Fibroblast of lung (primary cell): ENCODE data around the gene ZNF77. TPM values are rescaled to one million over a fixed set of nuclear protein-coding genes. Genes with fewer than 3 reads are reported as not detected.
"Not testable (repeated sequence)": the region's sequence is repeated elsewhere in the genome, so short reads cannot be mapped to it uniquely, and the experiment has no call there.

Experiments used
- DNase-seq, 2 donors: peaks; one replicate each; pipeline versions ENCODE4 v3.0.0 to v3.0.0-alpha.2; 2010; ENCODE audit warnings: low read depth in 2 of 2
- H2AFZ ChIP-seq: 2 replicates; pipeline ENCODE4 v1.5.1; 2012; ENCODE audit warnings: low read length, control low read depth, inconsistent platforms
- H3K27ac ChIP-seq: 2 replicates; pipeline ENCODE4 v1.5.1; 2011; ENCODE audit warnings: low read length, control low read depth; ENCODE audit not compliant: insufficient read depth
- H3K27me3 ChIP-seq: 2 replicates; pipeline ENCODE4 v1.5.1; 2011; ENCODE audit warnings: mild to moderate bottlenecking, low read length; ENCODE audit not compliant: control insufficient read depth, insufficient read depth
- H3K36me3 ChIP-seq: 2 replicates; pipeline ENCODE4 v1.5.1; 2011; ENCODE audit warnings: low read length; ENCODE audit not compliant: control insufficient read depth, insufficient read depth
- H3K4me1 ChIP-seq: 2 replicates; pipeline ENCODE4 v1.5.1; 2011; ENCODE audit warnings: low read length; ENCODE audit not compliant: control insufficient read depth, insufficient read depth; ENCODE audit errors: extremely low read depth
- H3K4me2 ChIP-seq: 2 replicates; pipeline ENCODE4 v1.5.1; 2011; ENCODE audit warnings: low read length, control low read depth; ENCODE audit not compliant: insufficient read depth; ENCODE audit errors: extremely low read depth
- H3K4me3 ChIP-seq, 4 experiments: fragments of 200-600 bp in 1 of 4; sonication (generic) in 1 of 4; replicated peaks in 1 of 4; 2 replicates each; pipeline ENCODE4 v1.5.1; 2011 to 2016; ENCODE audit warnings: low read length in 4 of 4, low read depth in 3 of 4, mild to moderate bottlenecking in 3 of 4, control low read depth in 2 of 4, inconsistent platforms in 1 of 4, mixed read lengths in 1 of 4; ENCODE audit not compliant: insufficient read depth in 1 of 4; ENCODE audit errors: control extremely low read depth in 1 of 4
- H3K79me2 ChIP-seq: 2 replicates; pipeline ENCODE4 v1.5.1; 2012; ENCODE audit warnings: mild to moderate bottlenecking, low read length, inconsistent platforms; ENCODE audit not compliant: control insufficient read depth, insufficient read depth
- H3K9ac ChIP-seq: 2 replicates; pipeline ENCODE4 v1.5.1; 2011; ENCODE audit warnings: mild to moderate bottlenecking, low read length, control low read depth; ENCODE audit not compliant: insufficient read depth
- H3K9me3 ChIP-seq: 2 replicates; pipeline ENCODE4 v1.5.1; 2012; ENCODE audit warnings: low read depth, low read length; ENCODE audit not compliant: control insufficient read depth, insufficient read depth
- H4K20me1 ChIP-seq: 2 replicates; pipeline ENCODE4 v1.5.1; 2011; ENCODE audit warnings: low read length; ENCODE audit not compliant: control insufficient read depth, insufficient read depth; ENCODE audit errors: extremely low read depth
- EZH2 ChIP-seq: IDR thresholded peaks from 2 replicates; pipeline ENCODE4 v1.5.1; 2012; ENCODE audit warnings: low read length, control low read depth, mild to moderate bottlenecking; ENCODE audit errors: missing control alignments
- polyA plus RNA-seq, 2 donors: library from polyadenylated mRNA; depleted of rRNA in 1 of 2; stranded (reverse) in 1 of 2; unstranded in 1 of 2; fragments of >200 nt; gene quantifications; 2 replicates each; pipeline ENCODE4 v1.2.1, GENCODE V29; 2011 to 2012; ENCODE audit warnings: missing spikeins in 1 of 2
- total RNA-seq: library from RNA; depleted of rRNA; stranded (reverse); fragments of >200 nt; gene quantifications from 2 replicates; pipeline ENCODE4 v1.2.1, GENCODE V29; 2014
- TF ChIP-seq, protein P1 (sequence below), 2 donors: IDR thresholded peaks in 1 of 2; conservative IDR thresholded peaks in 1 of 2; 1 replicate in 1 of 2; 2 replicates in 1 of 2; pipeline ENCODE4 v1.5.1; 2011 to 2012; ENCODE audit warnings: low read length in 2 of 2, control low read depth in 1 of 2, inconsistent platforms in 1 of 2, low read depth in 1 of 2, mild to moderate bottlenecking in 1 of 2

Gene ZNF77
- total and polyA plus RNA-seq, 2 donors (not counting 1 experiment from before 2014, with no cell fraction given) = 4.0 to 5.0 TPM

DNA sequence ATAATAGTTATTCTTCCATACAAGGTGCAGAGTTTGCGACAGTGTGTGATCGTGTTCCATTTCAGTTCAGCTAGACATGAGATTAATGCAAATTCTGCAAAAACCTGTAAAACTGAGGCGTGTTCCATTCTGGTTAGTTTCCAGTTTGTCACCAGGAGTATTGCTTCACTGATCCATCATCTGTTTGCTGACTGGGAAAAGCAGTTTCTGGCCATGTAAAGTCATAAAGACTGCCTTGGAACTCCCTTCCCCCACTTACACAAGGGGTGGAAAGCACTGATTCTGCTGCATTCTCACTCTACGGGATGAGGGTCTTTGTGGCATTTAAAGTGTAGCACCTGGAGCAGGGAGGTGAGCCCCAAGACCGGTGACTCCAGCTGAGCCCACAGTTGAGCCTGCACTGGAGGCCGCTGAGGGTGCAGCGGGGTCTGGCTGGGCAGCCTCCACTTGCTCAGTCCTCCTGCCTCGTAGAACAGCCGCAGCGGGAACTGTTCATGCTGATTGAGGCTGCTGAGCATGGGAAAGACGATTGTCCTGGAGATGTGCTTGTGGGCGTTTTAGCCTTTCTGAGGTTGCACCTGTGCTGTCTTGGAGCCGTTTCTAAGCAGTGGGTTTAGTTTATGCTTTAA, 42.1 kb downstream of the ZNF77 start:
- Histone ChIP-seq H3K79me2 (no peaks in the 10 kb centered on the region), H2AFZ (no peak overlapping the region), H3K36me3 (no peaks in the 10 kb centered on the region), H3K27me3 (no peaks in the 10 kb centered on the region), H4K20me1 (no peaks in the 10 kb centered on the region), H3K4me1 (no peaks in the 10 kb centered on the region), H3K9me3 (no peaks in the 10 kb centered on the region), H3K27ac (no peak overlapping the region), H3K9ac (no peak overlapping the region), H3K4me3 (no peak overlapping the region), H3K4me2 (no peak overlapping the region)
- TF ChIP-seq, protein P1, sequence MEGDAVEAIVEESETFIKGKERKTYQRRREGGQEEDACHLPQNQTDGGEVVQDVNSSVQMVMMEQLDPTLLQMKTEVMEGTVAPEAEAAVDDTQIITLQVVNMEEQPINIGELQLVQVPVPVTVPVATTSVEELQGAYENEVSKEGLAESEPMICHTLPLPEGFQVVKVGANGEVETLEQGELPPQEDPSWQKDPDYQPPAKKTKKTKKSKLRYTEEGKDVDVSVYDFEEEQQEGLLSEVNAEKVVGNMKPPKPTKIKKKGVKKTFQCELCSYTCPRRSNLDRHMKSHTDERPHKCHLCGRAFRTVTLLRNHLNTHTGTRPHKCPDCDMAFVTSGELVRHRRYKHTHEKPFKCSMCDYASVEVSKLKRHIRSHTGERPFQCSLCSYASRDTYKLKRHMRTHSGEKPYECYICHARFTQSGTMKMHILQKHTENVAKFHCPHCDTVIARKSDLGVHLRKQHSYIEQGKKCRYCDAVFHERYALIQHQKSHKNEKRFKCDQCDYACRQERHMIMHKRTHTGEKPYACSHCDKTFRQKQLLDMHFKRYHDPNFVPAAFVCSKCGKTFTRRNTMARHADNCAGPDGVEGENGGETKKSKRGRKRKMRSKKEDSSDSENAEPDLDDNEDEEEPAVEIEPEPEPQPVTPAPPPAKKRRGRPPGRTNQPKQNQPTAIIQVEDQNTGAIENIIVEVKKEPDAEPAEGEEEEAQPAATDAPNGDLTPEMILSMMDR (conservative IDR thresholded peaks at IDR 0.05 in 1 of 2, IDR thresholded peaks at IDR 0.05 in 1 of 2; ENCODE audit: low read depth in 1 of 2, low read length in 2 of 2) = no peak
- TF ChIP-seq EZH2 = no peak
- DNase-seq = no peak

- H3K27me3 ChIP-seq = no peaks in the 10 kb centered on the region
- TF ChIP-seq, protein P1 (conservative IDR thresholded peaks at IDR 0.05 in 1 of 2, IDR thresholded peaks at IDR 0.05 in 1 of 2; ENCODE audit: low read depth in 1 of 2, low read length in 2 of 2) = no peak
- no peak for TF ChIP-seq EZH2
- peak within 1 kb of the TSS; percentile 88 for H3K4me2 ChIP-seq
Observed at GRCh38 chr19:2900296-2901252, 44.2 kb downstream of the ZNF77 start, which contains the start of gene ZNF57. Gene ZNF57, plus strand, starts transcription at chr19:2900928. Its CDS starts 118 bp downstream, at chr19:2901046.

GRCh38 chr19:2896694-2897093, 48.1 kb downstream of the ZNF77 start:
- no peaks in the 10 kb centered on the region for H3K79me2 ChIP-seq
- H3K36me3 ChIP-seq = no peaks in the 10 kb centered on the region
- no peak overlapping the region for H3K4me2 ChIP-seq
- H3K27me3 ChIP-seq = no peaks in the 10 kb centered on the region
- H3K4me3 ChIP-seq = no peak overlapping the region
- TF ChIP-seq EZH2 = no peak
- TF ChIP-seq, protein P1 (conservative IDR thresholded peaks at IDR 0.05 in 1 of 2, IDR thresholded peaks at IDR 0.05 in 1 of 2; ENCODE audit: low read depth in 1 of 2, low read length in 2 of 2) = no peak
- H3K4me1 ChIP-seq = no peaks in the 10 kb centered on the region
- no peaks in the 10 kb centered on the region for H4K20me1 ChIP-seq
- no peak overlapping the region for H3K27ac ChIP-seq
- no peak overlapping the region for H3K9ac ChIP-seq
- H2AFZ ChIP-seq = no peak overlapping the region
- DNase-seq = no peak
- no peaks in the 10 kb centered on the region for H3K9me3 ChIP-seq

More at GRCh38 chr19:2900296-2901252, 44.2 kb downstream of the ZNF77 start, which contains the start of gene ZNF57:
- Histone ChIP-seq H2AFZ (peak within 1 kb of the TSS; percentile 97), H3K9ac (peak within 1 kb of the TSS; percentile 76), H3K9me3 (no peaks in the 10 kb centered on the region), H4K20me1 (no peaks in the 10 kb centered on the region), H3K27ac (peak within 1 kb of the TSS; percentile 87), H3K4me3 (peak within 1 kb of the TSS; percentile 75 to 90 (median 84)), H3K79me2 (no peaks in the 10 kb centered on the region), H3K4me1 (no peaks in the 10 kb centered on the region), H3K36me3 (no peaks in the 10 kb centered on the region)
- DNase-seq = peak; percentile 99

DNA sequence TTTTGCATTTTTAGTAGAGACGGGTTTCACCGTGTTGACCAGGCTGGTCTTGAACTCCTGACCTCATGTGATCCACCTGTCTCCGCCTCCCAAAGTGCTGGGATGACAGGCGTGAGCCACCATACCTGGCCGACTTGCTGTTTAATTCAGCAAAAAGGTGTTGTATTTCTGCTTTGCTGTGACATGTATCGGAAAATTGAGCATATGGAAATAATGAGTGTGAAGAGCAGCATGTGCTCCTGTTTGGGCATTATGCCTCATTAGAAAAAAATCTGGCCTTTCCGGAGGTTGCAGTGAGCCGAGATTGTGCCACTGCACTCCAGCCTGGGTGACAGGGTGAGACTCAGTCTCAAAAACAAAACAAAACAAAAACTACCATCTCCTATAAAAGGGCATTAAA, 54.2 kb downstream of the ZNF77 start:
- not testable (repeated sequence) for H4K20me1 ChIP-seq, H3K79me2 ChIP-seq, H3K9ac ChIP-seq, H3K27ac ChIP-seq, H3K4me3 ChIP-seq, H2AFZ ChIP-seq, H3K36me3 ChIP-seq, H3K4me2 ChIP-seq, H3K27me3 ChIP-seq, DNase-seq, H3K4me1 ChIP-seq, H3K9me3 ChIP-seq
